Measurements from ENCODE around the gene NHERF1.

NHERF1 gene

DNA sequence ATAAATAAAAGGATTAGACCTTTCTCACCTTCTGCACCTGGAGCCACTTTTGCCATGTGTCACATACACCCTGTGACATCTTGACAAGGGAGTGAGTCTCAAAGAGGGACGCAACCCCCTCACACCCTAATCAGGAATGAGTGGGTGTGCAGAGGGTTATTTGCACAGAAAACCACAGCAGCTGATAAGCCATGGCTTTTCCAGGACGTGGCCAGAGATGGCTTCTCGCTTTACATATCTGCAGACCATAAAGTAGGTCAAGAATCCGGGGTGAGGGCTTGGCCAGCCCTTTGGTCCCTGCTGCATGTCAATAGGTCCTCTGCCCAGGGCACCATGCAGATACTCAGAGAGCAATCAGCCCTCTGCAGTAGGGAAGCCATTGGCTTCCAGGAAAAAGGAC is 33.3 kb upstream of the NHERF1 start:
- no peak for ATAC-seq (ENCODE audit: insufficient read depth, low read depth)
- Histone ChIP-seq H3K4me2 (ENCODE audit: insufficient read depth, low read length) (no peak overlapping the region), H3K9me3 (ENCODE audit: insufficient read depth, low read length, severe bottlenecking) (no peaks in the 10 kb centered on the region), H2AFZ (ENCODE audit: low read depth, low read length) (no peak overlapping the region), H3K27me3 (ENCODE audit: insufficient read depth, low read length, poor library complexity) (peaks cover 16% of the 10 kb centered on the region), H3K4me3 (ENCODE audit: low read depth in 1 of 2, low read length in 2 of 2) (no peak overlapping the region), H3K79me2 (ENCODE audit: insufficient read depth, low read length) (no peaks in the 10 kb centered on the region), H3K27ac (ENCODE audit: low read length) (no peak overlapping the region), H3K4me1 (ENCODE audit: insufficient read depth, low read length) (no peaks in the 10 kb centered on the region), H4K20me1 (ENCODE audit: insufficient read depth, low read length) (no peaks in the 10 kb centered on the region), H3K9ac (ENCODE audit: low read depth, low read length) (no peak overlapping the region), H3K36me3 (ENCODE audit: insufficient read depth, low read length) (no peaks in the 10 kb centered on the region)
- no peak for TF ChIP-seq EZH2 (IDR thresholded peaks at IDR 0.05; ENCODE audit: borderline replicate concordance, low read depth, low read length, severe bottlenecking)
- TF ChIP-seq, protein P1, sequence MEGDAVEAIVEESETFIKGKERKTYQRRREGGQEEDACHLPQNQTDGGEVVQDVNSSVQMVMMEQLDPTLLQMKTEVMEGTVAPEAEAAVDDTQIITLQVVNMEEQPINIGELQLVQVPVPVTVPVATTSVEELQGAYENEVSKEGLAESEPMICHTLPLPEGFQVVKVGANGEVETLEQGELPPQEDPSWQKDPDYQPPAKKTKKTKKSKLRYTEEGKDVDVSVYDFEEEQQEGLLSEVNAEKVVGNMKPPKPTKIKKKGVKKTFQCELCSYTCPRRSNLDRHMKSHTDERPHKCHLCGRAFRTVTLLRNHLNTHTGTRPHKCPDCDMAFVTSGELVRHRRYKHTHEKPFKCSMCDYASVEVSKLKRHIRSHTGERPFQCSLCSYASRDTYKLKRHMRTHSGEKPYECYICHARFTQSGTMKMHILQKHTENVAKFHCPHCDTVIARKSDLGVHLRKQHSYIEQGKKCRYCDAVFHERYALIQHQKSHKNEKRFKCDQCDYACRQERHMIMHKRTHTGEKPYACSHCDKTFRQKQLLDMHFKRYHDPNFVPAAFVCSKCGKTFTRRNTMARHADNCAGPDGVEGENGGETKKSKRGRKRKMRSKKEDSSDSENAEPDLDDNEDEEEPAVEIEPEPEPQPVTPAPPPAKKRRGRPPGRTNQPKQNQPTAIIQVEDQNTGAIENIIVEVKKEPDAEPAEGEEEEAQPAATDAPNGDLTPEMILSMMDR (IDR thresholded peaks at IDR 0.05; ENCODE audit: borderline replicate concordance, extremely low read depth, low read length, poor library complexity, severe bottlenecking), result no peak
- no peak for DNase-seq

DNA sequence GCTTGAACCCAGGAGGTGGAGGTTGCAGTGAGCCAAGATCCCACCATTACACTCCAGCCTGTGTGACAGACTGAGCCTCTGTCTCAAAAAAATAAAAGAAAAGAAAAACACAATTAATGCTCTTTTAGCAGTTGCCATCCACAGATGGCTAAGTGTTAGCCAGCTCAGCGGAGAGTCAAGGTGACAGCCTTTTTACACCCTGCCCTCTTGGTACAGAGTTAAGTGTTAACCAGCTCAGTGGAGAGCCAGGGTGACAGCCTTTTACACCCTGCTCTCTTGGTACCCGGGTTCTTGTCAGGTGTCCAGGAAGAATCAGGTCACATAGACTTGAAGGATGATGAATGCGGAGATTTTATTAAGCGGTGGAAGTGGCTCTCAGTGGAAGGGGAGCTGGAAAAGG is 27.9 kb upstream of the NHERF1 start:
- no peaks in the 10 kb centered on the region for H3K27me3 ChIP-seq (ENCODE audit: insufficient read depth, low read length, poor library complexity)
- H3K79me2 ChIP-seq (ENCODE audit: insufficient read depth, low read length), result no peaks in the 10 kb centered on the region
- ATAC-seq (ENCODE audit: insufficient read depth, low read depth) (no peak), DNase-seq (no peak)
- no peak overlapping the region for H3K4me2 ChIP-seq (ENCODE audit: insufficient read depth, low read length)
- H3K4me3 ChIP-seq (ENCODE audit: low read depth in 1 of 2, low read length in 2 of 2), result no peak overlapping the region
- no peaks in the 10 kb centered on the region for H3K9me3 ChIP-seq (ENCODE audit: insufficient read depth, low read length, severe bottlenecking)
- no peak overlapping the region for H3K9ac ChIP-seq (ENCODE audit: low read depth, low read length)
- no peaks in the 10 kb centered on the region for H3K36me3 ChIP-seq (ENCODE audit: insufficient read depth, low read length)
- no peaks in the 10 kb centered on the region for H3K4me1 ChIP-seq (ENCODE audit: insufficient read depth, low read length)
- no peak overlapping the region for H2AFZ ChIP-seq (ENCODE audit: low read depth, low read length)
- H4K20me1 ChIP-seq (ENCODE audit: insufficient read depth, low read length), result no peaks in the 10 kb centered on the region
- TF ChIP-seq, protein P1 (IDR thresholded peaks at IDR 0.05; ENCODE audit: borderline replicate concordance, extremely low read depth, low read length, poor library complexity, severe bottlenecking), result no peak
- no peak for TF ChIP-seq EZH2 (IDR thresholded peaks at IDR 0.05; ENCODE audit: borderline replicate concordance, low read depth, low read length, severe bottlenecking)
- no peak overlapping the region for H3K27ac ChIP-seq (ENCODE audit: low read length)

DNA sequence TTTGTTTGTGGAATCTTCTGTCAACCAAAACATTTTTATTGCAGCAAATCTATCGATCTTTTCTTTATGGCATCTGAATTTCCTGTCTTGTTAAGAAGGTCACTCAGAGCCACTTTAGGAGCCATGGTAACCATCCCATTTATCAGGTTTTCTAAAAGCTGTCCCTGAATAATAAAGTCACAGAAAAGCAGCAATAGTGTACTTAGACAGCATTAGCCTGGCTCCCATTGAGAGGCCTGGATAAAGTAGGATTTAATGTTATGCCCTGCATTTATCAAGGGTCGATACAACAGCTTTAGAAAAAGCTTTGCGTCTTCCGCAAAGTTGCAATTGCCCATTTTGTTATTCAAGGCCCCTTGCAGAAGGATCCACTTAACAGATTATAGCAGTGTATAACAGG is 25.6 kb upstream of the NHERF1 start:
- Histone ChIP-seq H3K9ac (ENCODE audit: low read depth, low read length) (no peak overlapping the region), H2AFZ (ENCODE audit: low read depth, low read length) (no peak overlapping the region), H3K27me3 (ENCODE audit: insufficient read depth, low read length, poor library complexity) (no peaks in the 10 kb centered on the region), H4K20me1 (ENCODE audit: insufficient read depth, low read length) (no peaks in the 10 kb centered on the region), H3K27ac (ENCODE audit: low read length) (no peak overlapping the region), H3K4me3 (ENCODE audit: low read depth in 1 of 2, low read length in 2 of 2) (no peak overlapping the region), H3K36me3 (ENCODE audit: insufficient read depth, low read length) (no peaks in the 10 kb centered on the region), H3K79me2 (ENCODE audit: insufficient read depth, low read length) (no peaks in the 10 kb centered on the region), H3K4me1 (ENCODE audit: insufficient read depth, low read length) (no peaks in the 10 kb centered on the region), H3K9me3 (ENCODE audit: insufficient read depth, low read length, severe bottlenecking) (no peaks in the 10 kb centered on the region), H3K4me2 (ENCODE audit: insufficient read depth, low read length) (no peak overlapping the region)
- no peak for DNase-seq
- no peak for TF ChIP-seq EZH2 (IDR thresholded peaks at IDR 0.05; ENCODE audit: borderline replicate concordance, low read depth, low read length, severe bottlenecking)
- TF ChIP-seq, protein P1 (IDR thresholded peaks at IDR 0.05; ENCODE audit: borderline replicate concordance, extremely low read depth, low read length, poor library complexity, severe bottlenecking), result no peak
- no peak for ATAC-seq (ENCODE audit: insufficient read depth, low read depth)

DNA sequence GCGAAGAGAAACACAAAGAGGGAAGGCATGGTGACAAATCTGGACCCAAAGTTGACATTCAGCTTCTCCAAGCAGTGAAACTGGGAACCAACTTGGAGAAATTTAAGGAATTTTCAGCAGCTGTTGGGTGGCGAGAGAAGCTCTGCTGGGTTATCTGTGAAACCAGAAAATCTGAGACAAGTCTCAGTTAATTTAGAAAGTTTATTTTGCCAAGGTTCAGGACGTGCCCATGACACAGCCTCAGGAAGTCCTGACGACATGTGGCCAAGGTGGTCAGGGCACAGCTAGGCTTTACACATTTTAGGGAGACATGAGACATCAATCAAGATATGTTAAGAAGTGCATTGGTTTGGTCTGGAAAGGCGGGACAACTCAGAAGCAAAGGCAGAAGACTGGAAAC is 24.5 kb upstream of the NHERF1 start:
- H2AFZ ChIP-seq (ENCODE audit: low read depth, low read length), result no peak overlapping the region
- no peaks in the 10 kb centered on the region for H3K27me3 ChIP-seq (ENCODE audit: insufficient read depth, low read length, poor library complexity)
- H3K4me3 ChIP-seq (ENCODE audit: low read depth in 1 of 2, low read length in 2 of 2), result no peak overlapping the region
- DNase-seq (no peak), ATAC-seq (ENCODE audit: insufficient read depth, low read depth) (no peak)
- TF ChIP-seq EZH2 (IDR thresholded peaks at IDR 0.05; ENCODE audit: borderline replicate concordance, low read depth, low read length, severe bottlenecking), result no peak
- TF ChIP-seq, protein P1 (IDR thresholded peaks at IDR 0.05; ENCODE audit: borderline replicate concordance, extremely low read depth, low read length, poor library complexity, severe bottlenecking), result no peak
- no peaks in the 10 kb centered on the region for H4K20me1 ChIP-seq (ENCODE audit: insufficient read depth, low read length)
- no peaks in the 10 kb centered on the region for H3K4me1 ChIP-seq (ENCODE audit: insufficient read depth, low read length)
- H3K9me3 ChIP-seq (ENCODE audit: insufficient read depth, low read length, severe bottlenecking), result no peaks in the 10 kb centered on the region
- no peak overlapping the region for H3K9ac ChIP-seq (ENCODE audit: low read depth, low read length)
- no peaks in the 10 kb centered on the region for H3K36me3 ChIP-seq (ENCODE audit: insufficient read depth, low read length)
- H3K27ac ChIP-seq (ENCODE audit: low read length), result no peak overlapping the region
- H3K4me2 ChIP-seq (ENCODE audit: insufficient read depth, low read length), result no peak overlapping the region
- no peaks in the 10 kb centered on the region for H3K79me2 ChIP-seq (ENCODE audit: insufficient read depth, low read length)
